Osteoblast (primary cell): ENCODE measurements around the gene SLC25A6. TPM values are rescaled to one million over a fixed set of nuclear protein-coding genes. Genes with fewer than 3 reads are reported as not detected.

Experiments used
- DNase-seq: peaks from one replicate; pipeline ENCODE4 v3.0.0; 2011; ENCODE audit warnings: low spot score, mixed read lengths; ENCODE audit not compliant: insufficient read length; ENCODE audit errors: missing footprints
- H2AFZ ChIP-seq: 2 replicates; pipeline ENCODE4 v1.6.0; 2011; ENCODE audit warnings: mild to moderate bottlenecking, low read length
- H3K27ac ChIP-seq: 2 replicates; pipeline ENCODE4 v1.5.1; 2011; ENCODE audit warnings: mild to moderate bottlenecking, low read depth, low read length, moderate library complexity
- H3K27me3 ChIP-seq: 2 replicates; pipeline ENCODE4 v1.6.0; 2012; ENCODE audit warnings: mild to moderate bottlenecking, control low read depth, inconsistent platforms, low read length, moderate library complexity; ENCODE audit not compliant: insufficient read depth
- H3K36me3 ChIP-seq: 2 replicates; pipeline ENCODE4 v1.5.1; 2011; ENCODE audit warnings: mild to moderate bottlenecking, low read length, control low read depth, moderate library complexity; ENCODE audit not compliant: insufficient read depth
- H3K4me1 ChIP-seq: 2 replicates; pipeline ENCODE4 v1.5.1; 2011; ENCODE audit warnings: mild to moderate bottlenecking, low read length, control low read depth, moderate library complexity; ENCODE audit not compliant: insufficient read depth
- H3K4me2 ChIP-seq: 2 replicates; pipeline ENCODE4 v1.6.0; 2011; ENCODE audit warnings: mild to moderate bottlenecking, low read length; ENCODE audit not compliant: insufficient read depth
- H3K4me3 ChIP-seq: fragments of 200-600 bp; sonication (generic); 3 replicates; pipeline ENCODE4 v1.5.1; 2012; ENCODE audit warnings: mild to moderate bottlenecking, low read length, inconsistent platforms; ENCODE audit not compliant: insufficient read depth
- H3K79me2 ChIP-seq: 2 replicates; pipeline ENCODE4 v1.6.0; 2012; ENCODE audit warnings: mild to moderate bottlenecking, low read length, control low read depth, inconsistent platforms; ENCODE audit not compliant: insufficient read depth
- H3K9me3 ChIP-seq: 2 replicates; pipeline ENCODE4 v1.5.1; 2011; ENCODE audit warnings: low read depth, low read length, control low read depth
- H4K20me1 ChIP-seq: 2 replicates; pipeline ENCODE4 v1.6.0; 2012; ENCODE audit warnings: mild to moderate bottlenecking, low read length, control low read depth; ENCODE audit not compliant: insufficient read depth
- total RNA-seq: library from RNA; depleted of rRNA; stranded (reverse); fragments of >200 nt; gene quantifications from 2 replicates; pipeline ENCODE4 v1.2.3, GENCODE V29; 2012
- TF ChIP-seq, protein P1 (sequence below): IDR thresholded peaks from 2 replicates; pipeline ENCODE4 v1.5.1; 2011; ENCODE audit warnings: mild to moderate bottlenecking, low read depth, low read length, moderate library complexity; ENCODE audit errors: extremely low read depth

SLC25A6 gene
- total RNA-seq, 1 donor = 203 TPM

DNA sequence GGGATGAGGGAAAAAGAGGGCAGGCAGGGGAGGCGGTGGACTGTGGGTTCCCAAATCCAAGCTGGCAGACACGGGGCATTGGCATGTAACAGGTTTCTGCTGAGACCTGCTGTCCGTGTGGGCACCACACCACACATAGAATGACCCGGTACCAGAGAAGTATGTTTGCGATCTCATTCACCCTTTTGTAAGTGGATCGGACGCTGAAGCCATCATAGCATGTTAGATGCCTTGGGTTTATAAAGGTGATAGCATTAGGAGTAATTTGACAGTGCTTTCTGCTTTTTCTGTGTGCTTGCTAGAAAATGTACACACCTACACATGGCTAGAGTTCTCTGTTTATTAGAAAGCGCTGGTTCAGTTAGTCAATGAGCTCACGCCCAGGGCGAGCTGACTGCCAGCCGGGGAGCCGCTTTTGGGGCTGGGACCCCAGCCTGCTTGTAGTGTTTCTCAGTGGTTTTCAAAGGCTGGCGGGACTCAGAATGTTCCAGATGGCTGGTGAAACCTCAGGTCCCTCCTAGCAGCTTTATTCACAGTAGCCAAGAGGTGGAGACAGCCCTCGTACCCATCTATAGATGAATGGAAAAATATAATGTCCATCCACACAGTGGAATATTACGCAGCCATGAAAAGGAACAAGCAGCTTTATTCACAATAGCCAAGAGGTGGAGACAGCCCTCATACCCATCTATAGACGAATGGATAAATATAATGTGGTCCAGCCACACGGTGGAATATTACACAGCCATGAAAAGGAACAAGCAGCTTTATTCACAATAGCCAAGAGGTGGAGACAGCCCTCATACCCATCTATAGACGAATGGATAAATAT is 54.7 kb downstream of the SLC25A6 start:
- Histone ChIP-seq H3K9me3 (peaks cover 4% of the 10 kb centered on the region), H3K4me3 (peak overlapping the region; percentile 68)

DNA sequence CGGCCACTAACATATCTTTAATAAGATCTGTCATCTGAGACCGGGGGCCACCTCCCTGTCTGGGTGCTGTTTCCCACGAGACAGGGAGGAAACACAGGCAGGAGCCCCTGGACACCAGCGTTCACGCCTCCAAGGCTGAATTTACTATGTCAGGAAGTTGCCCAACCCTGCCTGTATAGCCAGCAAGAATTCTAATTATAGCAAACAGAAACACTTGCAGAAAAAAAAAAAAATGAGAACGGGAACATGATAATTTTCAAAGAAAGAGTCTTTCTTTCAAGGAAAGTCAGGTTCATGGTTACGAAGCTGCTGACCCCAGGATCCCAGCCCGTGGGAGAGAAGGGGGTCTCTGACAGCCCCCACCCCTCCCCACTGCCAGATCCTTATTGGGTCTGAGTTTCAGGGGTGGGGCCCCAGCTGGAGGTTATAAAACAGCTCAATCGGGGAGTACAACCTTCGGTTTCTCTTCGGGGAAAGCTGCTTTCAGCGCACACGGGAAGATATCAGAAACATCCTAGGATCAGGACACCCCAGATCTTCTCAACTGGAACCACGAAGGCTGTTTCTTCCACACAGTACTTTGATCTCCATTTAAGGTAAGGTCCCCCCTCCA is 55.5 kb downstream of the SLC25A6 start, which contains the start of gene IL3RA:
TSS of gene IL3RA (plus strand) at position 455 of the 613 bp plus-strand sequence. CDS start 4,981 bp downstream, outside the sequence.
- Histone ChIP-seq H3K9me3 (peaks cover 2% of the 10 kb centered on the region), H3K27me3 (no peaks in the 10 kb centered on the region), H2AFZ (peak within 1 kb of the TSS; percentile 84), H3K4me2 (peak within 1 kb of the TSS; percentile 84), H3K79me2 (no peaks in the 10 kb centered on the region), H3K36me3 (no peaks in the 10 kb centered on the region), H3K4me1 (peaks cover 2% of the 10 kb centered on the region), H4K20me1 (no peaks in the 10 kb centered on the region), H3K4me3 (peak within 1 kb of the TSS; percentile 68), H3K27ac (no peak within 1 kb of the TSS)
- TF ChIP-seq, protein P1, sequence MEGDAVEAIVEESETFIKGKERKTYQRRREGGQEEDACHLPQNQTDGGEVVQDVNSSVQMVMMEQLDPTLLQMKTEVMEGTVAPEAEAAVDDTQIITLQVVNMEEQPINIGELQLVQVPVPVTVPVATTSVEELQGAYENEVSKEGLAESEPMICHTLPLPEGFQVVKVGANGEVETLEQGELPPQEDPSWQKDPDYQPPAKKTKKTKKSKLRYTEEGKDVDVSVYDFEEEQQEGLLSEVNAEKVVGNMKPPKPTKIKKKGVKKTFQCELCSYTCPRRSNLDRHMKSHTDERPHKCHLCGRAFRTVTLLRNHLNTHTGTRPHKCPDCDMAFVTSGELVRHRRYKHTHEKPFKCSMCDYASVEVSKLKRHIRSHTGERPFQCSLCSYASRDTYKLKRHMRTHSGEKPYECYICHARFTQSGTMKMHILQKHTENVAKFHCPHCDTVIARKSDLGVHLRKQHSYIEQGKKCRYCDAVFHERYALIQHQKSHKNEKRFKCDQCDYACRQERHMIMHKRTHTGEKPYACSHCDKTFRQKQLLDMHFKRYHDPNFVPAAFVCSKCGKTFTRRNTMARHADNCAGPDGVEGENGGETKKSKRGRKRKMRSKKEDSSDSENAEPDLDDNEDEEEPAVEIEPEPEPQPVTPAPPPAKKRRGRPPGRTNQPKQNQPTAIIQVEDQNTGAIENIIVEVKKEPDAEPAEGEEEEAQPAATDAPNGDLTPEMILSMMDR = no peak
- DNase-seq = peak; percentile 87

More for the DNA sequence above, 54.7 kb downstream of the SLC25A6 start:
- Histone ChIP-seq H2AFZ (peak overlapping the region; percentile 84), H3K36me3 (no peaks in the 10 kb centered on the region), H3K27ac (no peak overlapping the region), H4K20me1 (no peaks in the 10 kb centered on the region), H3K4me1 (peaks cover 2% of the 10 kb centered on the region), H3K4me2 (peak overlapping the region; percentile 84), H3K27me3 (no peaks in the 10 kb centered on the region), H3K79me2 (no peaks in the 10 kb centered on the region)
- TF ChIP-seq, protein P1 = no peak
- no peak for DNase-seq

Other genes starting within 250 kb of the SLC25A6 start
- gene CRLF2, start 179.5 kb downstream of the SLC25A6 start, total RNA-seq = 0.29 and 1.1 TPM in 2 replicates
- gene CSF2RA, start 123.3 kb downstream of the SLC25A6 start, total RNA-seq = 0.29 and 0.36 TPM in 2 replicates
- gene IL3RA, start 55.3 kb downstream of the SLC25A6 start, total RNA-seq = 0.72 and 0.88 TPM in 2 replicates
- 22.4 and 24.6 TPM in 2 replicates for gene ASMTL, start 60.8 kb upstream of the SLC25A6 start, total RNA-seq
- gene P2RY8, start 145.1 kb upstream of the SLC25A6 start, total RNA-seq = under 0.01 TPM in 1 of 2 replicates, not detected in the other
- 17.7 and 18.5 TPM in 2 replicates for gene AKAP17A, start 199.5 kb upstream of the SLC25A6 start, total RNA-seq
- 0.36 TPM in 1 of 2 replicates, not detected in the other for gene ASMT, start 222.9 kb upstream of the SLC25A6 start, total RNA-seq